Hematopoietic multipotent progenitor cell treated with erythropoietin and hydrocortisone succinate and interleukin-3 and kit ligand, for 6 days (in vitro differentiated cells): ENCODE results near the gene GNG14.
"Not testable (repeated sequence)": the region's sequence is repeated elsewhere in the genome, so short reads cannot be mapped to it uniquely, and the experiment has no call there.

Experiments
- DNase-seq: peaks from one replicate; pipeline ENCODE4 v3.0.0-alpha.2; 2015

The GNG14 gene

DNA sequence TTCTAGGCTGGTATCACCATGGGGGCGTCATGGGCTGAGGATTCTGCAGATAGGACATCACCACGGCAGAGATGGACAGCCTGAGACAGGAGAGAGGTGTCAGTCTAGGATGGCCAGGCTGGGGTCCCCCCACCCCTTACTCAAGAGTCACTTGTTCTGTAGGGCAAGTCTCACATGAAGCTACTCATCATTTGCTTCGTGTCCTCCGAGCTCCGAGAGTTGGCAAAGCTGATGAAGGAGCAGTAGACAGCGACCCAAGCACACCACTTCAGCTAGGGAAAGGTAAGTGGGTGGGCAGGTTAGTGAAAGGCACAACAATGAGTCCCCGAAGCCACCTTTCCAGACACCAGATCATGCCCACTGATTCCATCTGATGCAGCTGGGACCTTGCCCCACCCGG, 19.5 kb upstream of the GNG14 start:
- DNase-seq: no peak

GRCh38 chr19:12668932-12669269, 18.9 kb upstream of the GNG14 start:
- DNase-seq: peak; percentile 82

DNA sequence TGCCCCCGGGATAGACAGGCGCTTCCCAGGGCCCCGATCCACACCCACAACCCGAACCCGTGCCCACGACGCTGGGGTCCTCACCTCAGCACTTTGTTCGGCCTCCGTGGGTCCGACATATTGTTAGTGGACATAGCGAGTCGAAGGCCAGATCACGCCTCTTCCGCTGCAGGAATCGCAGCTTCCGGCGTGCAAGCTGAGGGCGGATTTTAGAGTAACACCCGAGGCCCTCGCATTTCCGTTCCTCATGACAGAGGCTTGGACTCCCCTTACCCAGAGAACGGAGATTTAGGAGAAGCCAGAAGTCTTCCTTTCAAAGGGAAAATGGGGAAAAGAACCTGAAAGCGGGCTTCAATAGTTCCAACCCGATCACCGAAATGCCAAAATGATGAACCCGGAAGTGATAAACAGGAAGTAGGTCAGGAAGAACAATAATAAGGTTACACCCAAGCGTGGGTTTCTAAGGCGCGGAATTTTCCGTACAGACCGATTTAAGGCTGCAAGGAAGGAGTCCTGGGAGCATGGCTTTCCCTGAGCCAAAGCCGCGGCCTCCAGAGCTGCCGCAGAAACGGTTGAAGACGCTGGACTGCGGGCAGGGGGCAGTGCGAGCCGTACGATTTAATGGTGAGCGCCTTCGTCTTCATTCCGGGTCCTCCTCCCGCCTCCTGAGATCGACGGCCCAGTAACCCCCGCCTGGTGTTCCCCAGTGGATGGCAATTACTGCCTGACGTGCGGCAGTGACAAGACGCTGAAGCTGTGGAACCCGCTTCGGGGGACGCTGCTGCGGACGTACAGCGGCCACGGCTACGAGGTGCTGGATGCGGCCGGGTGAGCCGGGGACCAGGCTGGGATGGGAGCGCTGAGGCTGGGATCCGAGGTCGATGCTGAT, 18.3 kb upstream of the GNG14 start:
- peak; percentile 90 for DNase-seq

GRCh38 chr19:12670159-12670928, 17.5 kb upstream of the GNG14 start:
- DNase-seq: no peak

DNA sequence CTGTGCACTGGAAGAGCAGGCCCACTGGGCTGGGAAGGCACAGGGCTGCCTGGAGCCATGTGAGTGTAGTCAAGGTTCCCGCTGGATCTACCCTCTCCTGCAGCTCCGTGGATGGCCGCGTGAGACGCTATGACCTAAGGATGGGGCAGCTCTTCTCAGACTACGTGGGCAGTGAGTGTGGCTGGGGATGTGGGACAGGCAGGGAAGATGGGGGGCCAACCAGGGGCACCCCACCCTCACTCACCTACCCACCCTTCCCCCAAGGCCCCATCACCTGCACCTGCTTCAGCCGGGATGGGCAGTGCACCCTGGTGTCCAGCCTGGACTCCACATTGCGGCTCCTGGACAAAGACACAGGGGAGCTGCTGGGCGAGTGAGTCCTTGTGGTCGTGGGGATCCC, 15.1 kb upstream of the GNG14 start:
- no peak for DNase-seq

DNA sequence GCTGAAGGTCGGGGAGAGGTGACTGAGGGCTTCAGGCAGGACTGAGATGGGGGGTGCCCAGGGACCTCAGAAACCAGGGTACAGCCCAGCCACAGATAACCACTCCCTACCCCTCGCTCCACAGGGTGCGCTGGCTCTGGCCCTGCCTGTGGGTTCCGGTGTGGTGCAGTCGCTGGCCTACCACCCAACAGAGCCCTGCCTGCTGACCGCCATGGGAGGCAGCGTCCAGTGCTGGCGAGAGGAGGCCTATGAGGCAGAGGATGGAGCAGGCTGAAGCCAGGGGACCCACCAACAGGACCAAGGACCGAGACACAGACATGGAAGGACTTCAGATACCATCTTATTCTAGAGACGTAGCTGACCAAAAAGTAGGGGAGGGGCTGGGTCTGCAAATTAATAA, 12.4 kb upstream of the GNG14 start:
- DNase-seq: no peak

GRCh38 chr19:12675940-12676339, 11.9 kb upstream of the GNG14 start:
- no peak for DNase-seq

GRCh38 chr19:12676384-12676792, 11.4 kb upstream of the GNG14 start:
- peak; percentile 92 for DNase-seq

DNA sequence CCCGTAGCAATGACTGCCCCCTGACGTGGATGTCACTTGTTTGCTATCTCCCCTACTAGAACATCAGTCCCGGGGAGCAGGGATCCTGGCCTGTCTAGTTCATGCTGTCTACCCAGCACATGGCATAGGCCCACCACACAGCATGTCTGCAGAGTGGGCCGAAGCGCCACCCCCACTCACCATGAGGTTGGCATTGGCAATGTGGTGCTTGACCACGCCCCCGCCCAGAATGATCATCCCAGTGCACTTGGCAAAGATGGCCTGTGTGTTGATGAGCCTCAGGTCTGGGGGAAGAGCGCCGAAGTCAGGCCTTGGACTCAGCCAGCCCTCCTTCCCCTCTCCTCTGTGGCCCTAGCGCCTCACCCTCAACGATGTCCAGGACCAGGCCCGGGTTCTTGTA, 10.9 kb upstream of the GNG14 start:
- peak; percentile 4 for DNase-seq

- DNase-seq: not testable (repeated sequence)
Measured at GRCh38 chr19:12678039-12678438, 9.8 kb upstream of the GNG14 start.

DNA sequence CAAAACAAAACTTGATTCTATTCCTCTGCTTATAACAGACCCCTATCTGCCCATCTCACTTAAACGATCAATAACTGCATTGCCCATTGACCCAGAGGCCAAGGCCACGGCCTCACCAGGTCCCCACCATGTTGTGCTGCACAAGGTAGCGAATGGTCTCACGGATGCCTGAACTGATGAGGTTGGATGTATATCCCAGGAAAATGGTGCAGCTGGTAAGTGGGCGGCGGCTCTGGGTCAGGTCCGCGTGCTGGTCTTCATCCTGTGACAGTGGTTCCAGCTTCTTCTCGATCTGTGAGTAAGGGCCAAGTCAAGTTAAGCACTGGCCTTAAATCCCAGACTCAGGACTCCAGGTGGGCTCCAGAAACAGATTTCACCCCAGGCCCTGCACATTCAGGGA, 7.8 kb upstream of the GNG14 start:
- DNase-seq: no peak

DNA sequence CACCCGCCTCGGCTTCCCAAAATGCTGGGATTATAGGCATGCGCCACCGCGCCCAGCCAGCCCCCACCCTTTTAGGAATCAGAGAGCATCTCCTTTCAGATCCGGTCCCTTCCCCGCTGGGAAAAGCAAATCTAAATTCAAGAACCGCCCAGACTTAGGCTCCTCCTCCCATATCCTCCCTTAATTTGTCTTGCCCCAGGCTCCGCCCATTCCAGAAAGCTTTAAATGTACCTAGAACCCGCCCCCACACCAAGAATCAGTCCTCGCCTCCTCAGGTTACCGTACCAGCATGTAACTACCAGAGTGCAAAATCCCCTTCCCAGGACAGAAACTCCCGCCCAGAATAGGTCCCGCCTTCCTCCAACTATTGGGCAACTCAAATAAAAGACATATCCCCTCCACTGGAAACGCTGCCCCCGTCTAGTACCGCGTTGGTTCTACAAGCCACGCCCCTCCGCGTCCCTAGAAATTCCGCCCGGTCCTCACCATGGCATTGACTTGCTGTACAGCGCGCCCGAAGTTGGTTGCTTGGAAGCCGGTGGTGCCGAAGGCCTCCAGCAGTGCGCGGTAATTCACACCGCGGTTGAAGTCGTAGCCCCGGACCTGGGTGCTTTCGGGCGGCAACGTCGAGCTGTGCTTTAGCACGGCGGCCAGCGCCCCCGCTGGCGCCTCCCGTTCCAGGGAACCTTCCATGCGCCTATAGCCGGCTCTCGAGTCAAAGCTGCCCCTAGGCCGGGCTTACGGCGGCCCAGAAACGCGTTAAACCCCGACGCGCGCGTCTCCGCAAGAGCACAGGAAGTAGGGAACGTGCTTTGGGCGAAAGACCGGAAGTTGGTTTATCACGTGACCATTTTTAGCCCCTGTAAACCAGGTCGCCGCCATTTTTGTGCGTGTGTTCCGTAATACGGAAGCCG, 6.5 kb upstream of the GNG14 start, which contains the start of gene DHPS:
Gene DHPS, minus strand, starts transcription at position 807 of the 914 bp plus-strand sequence. Its CDS starts 114 bp downstream, at position 693.
- DNase-seq: peak; percentile 99

DNA sequence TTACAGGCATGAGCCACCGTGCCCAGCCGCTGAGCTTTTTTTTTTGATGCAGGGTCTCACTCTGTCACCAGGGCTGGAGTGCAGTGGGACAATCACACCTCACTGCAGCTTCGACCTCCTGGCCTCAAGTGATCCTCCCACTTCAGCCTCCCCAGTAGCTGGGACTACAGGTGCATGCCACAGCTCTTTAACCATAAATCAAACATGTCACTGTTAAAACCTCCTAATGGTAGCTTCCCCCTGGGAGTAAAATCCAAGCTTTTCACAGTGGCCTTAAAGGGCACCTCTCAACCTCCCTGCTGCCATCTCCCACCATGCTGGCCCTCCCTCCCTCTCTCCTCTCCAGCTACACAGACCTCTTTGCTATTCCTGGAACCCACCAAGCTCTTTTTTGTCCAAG, 2.0 kb upstream of the GNG14 start:
- DNase-seq: no peak

GRCh38 chr19:12689012-12689411, 1.2 kb downstream of the GNG14 start:
- DNase-seq: no peak

DNA sequence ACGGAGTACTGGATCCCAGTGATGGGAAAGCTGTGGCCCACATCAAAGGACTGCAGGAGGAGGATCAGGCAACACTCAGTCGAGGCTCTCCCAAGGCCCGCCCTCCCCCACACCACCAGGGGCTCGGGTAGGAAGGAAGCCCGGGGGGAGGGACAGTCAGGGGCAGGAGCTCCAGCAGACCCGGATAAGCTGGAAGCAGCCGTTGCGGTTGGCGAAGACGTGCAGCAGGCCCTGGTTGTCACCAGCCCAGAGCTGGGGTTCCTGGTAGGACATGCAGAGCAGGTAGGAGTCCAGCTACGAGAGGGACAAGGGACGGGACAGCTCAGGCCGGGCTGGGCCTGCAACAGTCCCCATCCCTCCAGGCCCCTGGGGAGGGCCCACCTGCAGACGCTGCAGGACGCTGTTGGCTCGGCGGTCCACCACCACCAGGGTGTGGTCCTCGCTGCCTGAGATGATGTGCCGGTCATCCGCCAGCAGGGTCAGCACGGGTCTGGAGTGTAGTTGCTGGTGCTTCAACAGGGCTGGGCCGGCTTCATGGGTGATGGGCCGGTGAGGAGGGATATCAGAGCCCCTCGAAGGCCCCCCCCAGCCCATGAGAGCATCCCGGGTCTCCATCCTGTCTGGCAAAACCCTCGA, 1.9 kb downstream of the GNG14 start:
- peak; percentile 67 for DNase-seq

GRCh38 chr19:12692960-12693359, 5.2 kb downstream of the GNG14 start:
- DNase-seq: no peak

- DNase-seq: no peak
Measured at GRCh38 chr19:12694641-12695040, 6.8 kb downstream of the GNG14 start.

- DNase-seq: no peak
Measured at GRCh38 chr19:12695096-12695495, 7.3 kb downstream of the GNG14 start.

DNA sequence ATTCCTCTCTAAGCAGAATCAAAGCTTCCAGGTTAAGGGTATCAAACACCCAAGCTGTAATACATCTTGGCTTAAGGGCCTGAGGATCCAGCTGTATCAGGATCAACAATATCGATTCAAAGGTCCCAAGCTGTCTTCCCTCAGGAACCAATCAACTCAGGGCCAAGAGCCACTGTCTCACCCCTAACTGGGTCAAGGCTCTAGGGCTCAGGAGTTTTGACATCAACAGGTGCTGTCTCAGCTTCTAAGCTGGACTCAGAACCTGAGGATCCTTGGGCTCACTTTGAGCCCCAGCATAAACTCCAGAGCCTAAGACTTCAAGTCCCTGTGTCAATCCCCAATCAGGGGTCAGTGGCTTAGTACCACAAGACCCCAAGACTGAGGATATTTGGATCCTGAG, 7.7 kb downstream of the GNG14 start:
- DNase-seq: no peak

GRCh38 chr19:12695997-12696365, 8.2 kb downstream of the GNG14 start:
- DNase-seq: peak; percentile 28

DNA sequence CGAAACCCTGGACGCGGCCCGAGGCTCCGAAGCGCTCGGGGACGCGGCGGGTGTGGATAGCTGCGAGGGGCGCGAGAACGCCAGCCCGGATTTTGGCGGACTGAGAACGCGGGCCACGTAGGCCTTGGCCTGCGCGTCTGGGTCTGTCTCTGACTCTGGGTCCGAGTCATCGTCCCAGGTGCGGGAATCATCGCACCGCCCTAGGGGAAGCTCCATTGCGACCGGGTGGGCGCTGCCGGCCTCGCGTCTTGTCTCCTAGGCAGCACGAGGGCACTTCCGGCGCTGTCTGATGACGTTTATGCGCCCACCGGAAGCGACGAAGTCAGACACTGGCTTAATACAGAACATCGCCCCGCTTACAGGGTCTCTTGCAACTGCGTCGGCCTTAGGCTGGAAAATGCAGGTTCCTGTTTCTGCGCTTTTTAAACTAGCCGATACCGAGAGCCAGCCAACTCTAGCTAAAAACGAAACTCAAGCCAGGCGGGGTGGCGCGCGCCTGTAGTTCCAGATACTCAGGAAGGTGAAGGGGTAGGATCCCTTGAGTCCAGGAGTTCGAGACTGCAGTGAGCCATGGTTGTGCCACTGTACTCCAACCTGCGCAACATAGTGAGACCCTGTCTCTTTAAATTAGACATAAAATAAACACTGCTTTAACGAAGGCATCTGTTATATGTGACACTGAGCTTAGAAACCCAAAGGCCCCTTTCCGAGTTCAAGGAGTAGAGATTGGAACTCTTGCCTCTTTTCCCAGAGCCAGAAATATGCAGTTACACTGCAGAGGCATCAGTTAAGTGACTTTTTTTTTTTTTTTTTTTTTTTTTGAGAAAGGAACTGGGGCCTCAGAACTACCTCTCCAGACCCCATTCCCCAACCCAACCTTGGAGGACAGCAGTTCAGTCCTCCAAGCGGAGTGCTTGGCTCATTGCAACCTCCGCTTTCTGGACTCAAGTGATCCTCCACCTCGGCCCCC, 8.9 kb downstream of the GNG14 start, which contains the start of gene FBXW9:
Gene FBXW9, minus strand, starts transcription at position 266 of the 970 bp plus-strand sequence. Its CDS starts 50 bp downstream, at position 216.
- DNase-seq: peak; percentile 96
